ENCODE results near the gene PDE1A. TPM values are rescaled to one million over a fixed set of nuclear protein-coding genes. Genes with fewer than 3 reads are reported as not detected.

The PDE1A gene
- total RNA-seq, 1 donor from 2014 or later = 1.1 TPM

DNA sequence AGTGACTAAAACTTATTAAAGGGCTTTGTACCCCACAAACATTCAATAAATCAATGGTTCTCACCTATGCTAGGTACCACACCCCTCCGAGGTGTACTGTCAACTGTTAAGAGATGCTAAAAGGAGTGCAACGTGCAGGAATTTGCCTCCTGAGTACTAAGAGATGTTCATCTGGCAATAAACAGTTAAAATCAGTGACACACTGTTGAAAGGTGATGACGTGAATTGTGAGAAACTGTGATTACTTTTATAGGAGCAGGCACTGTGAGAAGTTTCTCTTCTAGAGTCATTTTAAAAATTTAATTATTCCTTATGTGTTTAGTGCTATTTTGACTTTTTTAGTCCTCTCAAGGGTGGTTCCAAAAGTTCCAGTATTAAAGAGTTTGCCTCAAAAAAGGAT is 61.0 kb downstream of the PDE1A start:
- no peak overlapping the region for H3K27ac Mint-ChIP-seq (ENCODE audit: unreplicated experiment)
- no peak for DNase-seq (ENCODE audit: low spot score)

DNA sequence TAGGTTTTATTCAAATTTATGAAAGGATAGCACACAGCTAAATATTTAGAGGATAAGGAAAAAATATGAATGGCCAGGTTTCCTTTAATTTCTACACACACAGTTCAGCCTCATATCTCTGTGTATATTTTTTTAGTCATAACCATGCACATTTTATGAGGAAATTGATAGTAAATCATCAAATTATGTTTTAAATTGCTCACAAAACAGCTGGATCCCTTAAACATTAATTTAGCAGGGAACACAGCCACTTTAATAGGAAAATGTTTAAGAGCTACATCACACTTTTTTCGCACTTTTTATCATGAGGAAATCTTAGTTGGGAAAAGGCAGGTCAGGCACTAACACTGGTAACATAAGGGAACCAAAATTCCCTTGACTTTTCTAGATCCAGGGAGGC is 65.4 kb downstream of the PDE1A start:
- DNase-seq (ENCODE audit: low spot score) = no peak
- H3K4me1 Mint-ChIP-seq (ENCODE audit: low read depth) = peaks cover 11% of the 10 kb centered on the region
- TF ChIP-seq, protein P1, sequence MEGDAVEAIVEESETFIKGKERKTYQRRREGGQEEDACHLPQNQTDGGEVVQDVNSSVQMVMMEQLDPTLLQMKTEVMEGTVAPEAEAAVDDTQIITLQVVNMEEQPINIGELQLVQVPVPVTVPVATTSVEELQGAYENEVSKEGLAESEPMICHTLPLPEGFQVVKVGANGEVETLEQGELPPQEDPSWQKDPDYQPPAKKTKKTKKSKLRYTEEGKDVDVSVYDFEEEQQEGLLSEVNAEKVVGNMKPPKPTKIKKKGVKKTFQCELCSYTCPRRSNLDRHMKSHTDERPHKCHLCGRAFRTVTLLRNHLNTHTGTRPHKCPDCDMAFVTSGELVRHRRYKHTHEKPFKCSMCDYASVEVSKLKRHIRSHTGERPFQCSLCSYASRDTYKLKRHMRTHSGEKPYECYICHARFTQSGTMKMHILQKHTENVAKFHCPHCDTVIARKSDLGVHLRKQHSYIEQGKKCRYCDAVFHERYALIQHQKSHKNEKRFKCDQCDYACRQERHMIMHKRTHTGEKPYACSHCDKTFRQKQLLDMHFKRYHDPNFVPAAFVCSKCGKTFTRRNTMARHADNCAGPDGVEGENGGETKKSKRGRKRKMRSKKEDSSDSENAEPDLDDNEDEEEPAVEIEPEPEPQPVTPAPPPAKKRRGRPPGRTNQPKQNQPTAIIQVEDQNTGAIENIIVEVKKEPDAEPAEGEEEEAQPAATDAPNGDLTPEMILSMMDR (IDR thresholded peaks at IDR 0.05) = no peak
- H3K27ac Mint-ChIP-seq (ENCODE audit: unreplicated experiment) = no peak overlapping the region
- no peaks in the 10 kb centered on the region for H3K36me3 Mint-ChIP-seq (ENCODE audit: low read depth)
- no peak overlapping the region for H3K4me3 Mint-ChIP-seq (ENCODE audit: unreplicated experiment)
- no peaks in the 10 kb centered on the region for H3K27me3 Mint-ChIP-seq (ENCODE audit: low read depth)
- H3K9me3 Mint-ChIP-seq (ENCODE audit: low read depth) = peaks cover 6% of the 10 kb centered on the region

More for the DNA sequence above, 61.0 kb downstream of the PDE1A start:
- TF ChIP-seq, protein P1 (IDR thresholded peaks at IDR 0.05) = no peak
- H3K9me3 Mint-ChIP-seq (ENCODE audit: low read depth) = peaks cover 6% of the 10 kb centered on the region
- H3K27me3 Mint-ChIP-seq (ENCODE audit: low read depth) = no peaks in the 10 kb centered on the region
- H3K4me3 Mint-ChIP-seq (ENCODE audit: unreplicated experiment) = no peak overlapping the region
- peaks cover 8% of the 10 kb centered on the region for H3K4me1 Mint-ChIP-seq (ENCODE audit: low read depth)
- H3K36me3 Mint-ChIP-seq (ENCODE audit: low read depth) = no peaks in the 10 kb centered on the region

DNA sequence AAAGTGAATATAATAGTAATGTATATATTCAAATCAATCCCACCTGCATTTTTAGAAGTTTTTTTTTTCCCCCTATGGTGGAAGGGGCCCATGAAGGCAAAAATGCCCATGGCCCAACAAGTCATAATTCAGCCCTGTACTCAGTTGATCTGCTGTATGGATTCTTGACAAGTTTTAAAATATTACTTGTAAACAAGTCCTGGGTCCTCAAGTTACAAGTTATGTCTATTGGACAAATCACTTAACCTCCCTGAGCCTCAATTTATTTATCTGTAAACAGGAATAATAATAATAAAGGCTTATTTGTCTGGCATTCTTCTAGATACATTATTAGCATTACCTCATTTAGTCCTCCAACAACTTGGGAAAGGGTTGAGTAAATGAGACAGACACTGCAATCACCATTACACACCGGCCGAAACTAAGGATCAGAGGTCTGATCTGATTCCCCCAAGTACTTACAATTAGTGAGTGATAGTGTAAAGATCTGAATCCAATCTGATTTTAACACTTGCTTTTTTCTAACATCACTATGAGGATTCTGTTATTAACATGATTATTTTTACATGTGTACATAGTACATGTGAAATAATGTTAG is 66.1 kb downstream of the PDE1A start:
- H3K27me3 Mint-ChIP-seq (ENCODE audit: low read depth) = no peaks in the 10 kb centered on the region
- H3K4me3 Mint-ChIP-seq (ENCODE audit: unreplicated experiment) = no peak overlapping the region
- H3K4me1 Mint-ChIP-seq (ENCODE audit: low read depth) = peaks cover 11% of the 10 kb centered on the region
- H3K27ac Mint-ChIP-seq (ENCODE audit: unreplicated experiment) = no peak overlapping the region
- TF ChIP-seq, protein P1 (IDR thresholded peaks at IDR 0.05) = no peak
- H3K36me3 Mint-ChIP-seq (ENCODE audit: low read depth) = no peaks in the 10 kb centered on the region
- no peak for DNase-seq (ENCODE audit: low spot score)
- H3K9me3 Mint-ChIP-seq (ENCODE audit: low read depth) = peaks cover 6% of the 10 kb centered on the region

DNA sequence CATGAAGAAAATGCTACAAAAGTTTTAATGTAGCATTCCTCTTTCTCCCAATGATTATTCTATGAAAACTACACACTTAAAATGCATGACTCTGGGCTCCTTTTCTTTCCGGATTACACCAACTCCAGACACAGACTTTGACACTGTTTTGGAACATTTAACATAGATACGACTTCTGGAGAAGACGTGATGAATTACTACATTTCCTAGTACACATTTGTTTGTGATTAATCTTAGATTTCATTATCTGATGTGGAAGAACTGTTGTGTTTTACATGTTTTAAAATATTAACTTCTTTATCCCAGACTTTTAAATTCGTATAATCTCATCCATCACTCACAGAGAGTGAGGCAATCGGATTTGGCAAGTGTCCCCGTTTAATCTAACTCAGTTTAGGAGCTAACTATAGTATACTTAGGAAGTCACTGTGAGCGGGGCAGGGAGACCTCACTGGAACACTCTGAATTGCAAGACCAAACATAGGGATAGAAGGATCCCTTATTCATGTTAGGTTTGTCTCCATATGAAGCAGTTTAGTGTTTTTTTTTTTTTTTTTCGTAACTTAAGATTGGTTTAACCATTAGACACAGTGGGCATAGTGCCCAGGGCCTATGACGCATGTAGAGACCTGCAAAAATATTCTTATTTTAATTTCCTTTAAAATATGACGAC is 66.7 kb downstream of the PDE1A start:
- Mint-ChIP-seq H3K27me3 (ENCODE audit: low read depth) (no peaks in the 10 kb centered on the region), H3K4me3 (ENCODE audit: unreplicated experiment) (no peak overlapping the region), H3K36me3 (ENCODE audit: low read depth) (no peaks in the 10 kb centered on the region), H3K27ac (ENCODE audit: unreplicated experiment) (no peak overlapping the region), H3K4me1 (ENCODE audit: low read depth) (peaks cover 11% of the 10 kb centered on the region), H3K9me3 (ENCODE audit: low read depth) (peaks cover 6% of the 10 kb centered on the region)
- no peak for DNase-seq (ENCODE audit: low spot score)
- TF ChIP-seq, protein P1 (IDR thresholded peaks at IDR 0.05) = no peak

DNA sequence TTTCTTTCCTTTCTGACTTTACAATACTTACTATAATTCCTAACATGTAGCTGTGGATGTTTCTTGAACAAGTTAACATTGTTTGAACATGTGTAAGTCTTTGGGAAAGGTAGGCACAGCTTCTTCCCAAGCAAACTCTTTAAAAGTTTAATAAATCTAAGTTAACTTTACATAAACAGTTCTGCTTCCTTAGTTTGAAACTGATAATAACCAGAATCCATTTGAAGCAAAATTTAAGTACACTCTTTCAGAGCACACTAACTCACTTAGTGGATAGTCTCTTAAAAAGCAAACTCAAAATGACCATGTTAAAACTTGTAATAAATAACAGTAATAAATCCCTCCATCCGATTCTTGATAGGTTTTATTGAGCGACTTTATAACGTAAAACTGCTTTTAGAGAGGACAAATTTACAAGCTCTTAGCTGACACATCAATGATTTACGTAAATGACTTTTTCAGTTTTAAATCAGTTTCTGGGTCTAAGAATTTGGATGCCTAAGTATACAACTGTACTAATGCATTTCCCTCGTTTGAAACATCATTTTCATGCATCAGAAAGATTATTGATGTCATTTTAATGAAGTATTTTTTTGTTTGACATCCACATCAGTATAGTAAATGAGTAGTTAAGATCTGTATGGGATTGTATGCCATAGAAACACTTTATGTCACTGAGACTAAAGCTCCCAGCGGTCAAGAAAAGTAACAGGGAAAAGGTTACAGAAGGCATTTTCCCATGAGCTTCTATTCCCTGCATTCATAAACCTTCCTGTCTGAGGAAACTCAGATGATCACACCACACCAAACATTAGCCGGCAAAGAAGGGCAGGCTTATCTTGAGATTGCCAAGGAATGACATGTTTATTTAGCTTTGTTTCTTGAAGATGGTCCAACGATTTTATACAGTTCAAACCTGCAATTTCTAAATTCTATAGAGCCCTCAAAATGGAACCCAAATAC is 67.5 kb downstream of the PDE1A start:
- Mint-ChIP-seq H3K9me3 (ENCODE audit: low read depth) (peaks cover 6% of the 10 kb centered on the region), H3K27me3 (ENCODE audit: low read depth) (no peaks in the 10 kb centered on the region), H3K27ac (ENCODE audit: unreplicated experiment) (no peak overlapping the region), H3K4me1 (ENCODE audit: low read depth) (peaks cover 11% of the 10 kb centered on the region), H3K4me3 (ENCODE audit: unreplicated experiment) (no peak overlapping the region), H3K36me3 (ENCODE audit: low read depth) (no peaks in the 10 kb centered on the region)
- no peak for DNase-seq (ENCODE audit: low spot score)
- TF ChIP-seq, protein P1 (IDR thresholded peaks at IDR 0.05) = no peak

Data from chondrocyte (in vitro differentiated cells).